DOHH2 (cell line): ENCODE measurements around the gene MMP13.

Source experiments
- EZH2phosphoT487 ChIP-seq: fragments of 200-600 bp; sonication (generic); IDR thresholded peaks from 2 replicates; pipeline ENCODE4 v1.6.1; 2017; ENCODE audit warnings: borderline replicate concordance, mild to moderate bottlenecking, antibody characterized with exemption, low read length, moderate library complexity, mixed read lengths
- TF ChIP-seq, protein P1 (sequence below): fragments of 200-600 bp; sonication (generic); IDR thresholded peaks from one replicate; pipeline ENCODE4 v1.5.1; 2014; ENCODE audit warnings: antibody characterized with exemption, mild to moderate bottlenecking, low read depth, low read length; ENCODE audit not compliant: poor library complexity, severe bottlenecking

DNA sequence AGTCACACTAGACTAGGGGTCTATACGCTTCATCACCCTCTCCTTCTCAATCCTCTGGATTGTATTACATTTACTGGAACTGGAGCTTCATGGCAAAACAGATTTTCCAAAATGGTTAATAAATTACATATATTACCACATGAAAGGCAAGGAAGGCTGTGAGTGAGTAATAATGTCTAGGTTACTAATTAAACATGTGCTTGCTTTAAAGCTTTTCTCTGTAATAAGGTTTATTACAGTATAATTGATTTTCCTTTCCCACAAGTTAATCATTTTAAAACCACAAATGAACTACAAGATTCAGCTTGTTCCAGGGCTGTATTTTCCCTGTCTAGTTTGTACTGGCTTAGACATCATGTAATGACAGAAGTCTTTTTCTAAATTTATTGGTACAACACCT, 25.6 kb downstream of the MMP13 start:
- TF ChIP-seq, protein P1, sequence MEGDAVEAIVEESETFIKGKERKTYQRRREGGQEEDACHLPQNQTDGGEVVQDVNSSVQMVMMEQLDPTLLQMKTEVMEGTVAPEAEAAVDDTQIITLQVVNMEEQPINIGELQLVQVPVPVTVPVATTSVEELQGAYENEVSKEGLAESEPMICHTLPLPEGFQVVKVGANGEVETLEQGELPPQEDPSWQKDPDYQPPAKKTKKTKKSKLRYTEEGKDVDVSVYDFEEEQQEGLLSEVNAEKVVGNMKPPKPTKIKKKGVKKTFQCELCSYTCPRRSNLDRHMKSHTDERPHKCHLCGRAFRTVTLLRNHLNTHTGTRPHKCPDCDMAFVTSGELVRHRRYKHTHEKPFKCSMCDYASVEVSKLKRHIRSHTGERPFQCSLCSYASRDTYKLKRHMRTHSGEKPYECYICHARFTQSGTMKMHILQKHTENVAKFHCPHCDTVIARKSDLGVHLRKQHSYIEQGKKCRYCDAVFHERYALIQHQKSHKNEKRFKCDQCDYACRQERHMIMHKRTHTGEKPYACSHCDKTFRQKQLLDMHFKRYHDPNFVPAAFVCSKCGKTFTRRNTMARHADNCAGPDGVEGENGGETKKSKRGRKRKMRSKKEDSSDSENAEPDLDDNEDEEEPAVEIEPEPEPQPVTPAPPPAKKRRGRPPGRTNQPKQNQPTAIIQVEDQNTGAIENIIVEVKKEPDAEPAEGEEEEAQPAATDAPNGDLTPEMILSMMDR, result no peak
- no peak for TF ChIP-seq EZH2phosphoT487
